ENCODE results near the gene LRSAM1.

Gene LRSAM1

DNA sequence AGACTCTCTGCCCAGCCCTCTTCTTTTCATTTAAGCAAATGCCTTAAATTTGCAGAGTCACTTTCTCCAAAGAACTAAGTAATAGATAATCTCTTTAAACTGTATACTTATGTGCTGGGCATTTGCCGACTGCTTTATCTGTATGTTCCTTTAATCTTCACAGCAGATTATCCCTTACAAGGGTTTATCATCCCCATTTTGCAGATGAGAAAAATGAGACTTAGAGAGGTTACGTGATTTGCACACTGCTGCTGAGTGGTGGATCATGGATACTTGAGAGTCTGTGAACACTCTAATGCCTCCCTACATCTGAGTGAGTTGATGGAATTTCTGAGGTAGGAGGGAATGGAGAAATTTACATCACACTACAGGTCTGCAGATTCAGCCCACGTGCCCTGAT lies 23.0 kb upstream of the LRSAM1 start:
- DNase-seq: no peak

GRCh38 chr9:127430415-127430814 lies 20.9 kb upstream of the LRSAM1 start:
- no peak for DNase-seq

- DNase-seq: no peak
These were observed 13.6 kb upstream of the LRSAM1 start for GRCh38 chr9:127437497-127438264.

GRCh38 chr9:127438394-127438793 lies 12.9 kb upstream of the LRSAM1 start:
- no peak for DNase-seq

GRCh38 chr9:127444283-127444920 lies 6.9 kb upstream of the LRSAM1 start:
- no peak for DNase-seq

DNA sequence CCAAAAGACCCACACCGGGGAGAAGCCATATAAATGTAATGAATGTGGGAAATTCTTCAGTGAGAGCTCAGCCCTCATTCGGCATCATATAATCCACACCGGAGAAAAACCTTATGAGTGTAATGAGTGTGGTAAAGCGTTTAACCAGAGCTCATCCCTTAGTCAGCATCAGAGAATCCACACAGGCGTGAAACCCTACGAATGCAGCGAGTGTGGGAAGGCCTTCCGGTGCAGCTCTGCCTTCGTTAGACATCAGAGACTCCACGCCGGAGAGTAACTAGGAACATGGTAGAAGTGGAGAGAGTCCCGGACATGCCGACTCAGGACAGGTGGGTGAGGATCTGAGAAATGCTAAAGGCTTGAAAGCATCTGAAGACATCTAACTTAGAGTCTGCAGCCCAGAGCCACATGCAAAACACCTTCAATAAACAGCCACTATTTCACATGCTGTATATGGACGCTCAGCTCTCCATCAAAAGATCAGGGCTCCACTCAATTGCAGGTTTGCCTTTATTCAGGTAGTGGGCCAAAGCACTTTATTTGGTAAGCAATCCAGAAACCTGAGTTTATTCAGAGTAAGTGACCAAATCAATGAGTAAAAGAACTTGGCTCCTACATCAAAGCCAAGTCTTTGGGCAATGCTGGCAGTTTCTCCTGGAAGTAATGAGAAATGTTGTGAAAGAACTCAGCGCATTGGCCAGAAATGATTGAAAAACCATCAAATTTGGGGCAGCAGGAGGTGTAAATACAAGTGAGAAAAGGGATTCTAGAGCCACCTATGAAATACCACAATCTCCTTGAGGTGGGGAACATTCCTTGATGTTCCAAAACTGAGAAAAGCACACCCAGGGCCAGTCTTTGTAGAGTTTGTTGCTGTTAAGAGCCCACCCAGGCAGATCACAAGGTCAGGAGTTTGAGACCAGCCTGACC lies 6.1 kb upstream of the LRSAM1 start:
- DNase-seq: no peak

- no peak for DNase-seq
These were observed 5.2 kb upstream of the LRSAM1 start for GRCh38 chr9:127445851-127446712.

DNA sequence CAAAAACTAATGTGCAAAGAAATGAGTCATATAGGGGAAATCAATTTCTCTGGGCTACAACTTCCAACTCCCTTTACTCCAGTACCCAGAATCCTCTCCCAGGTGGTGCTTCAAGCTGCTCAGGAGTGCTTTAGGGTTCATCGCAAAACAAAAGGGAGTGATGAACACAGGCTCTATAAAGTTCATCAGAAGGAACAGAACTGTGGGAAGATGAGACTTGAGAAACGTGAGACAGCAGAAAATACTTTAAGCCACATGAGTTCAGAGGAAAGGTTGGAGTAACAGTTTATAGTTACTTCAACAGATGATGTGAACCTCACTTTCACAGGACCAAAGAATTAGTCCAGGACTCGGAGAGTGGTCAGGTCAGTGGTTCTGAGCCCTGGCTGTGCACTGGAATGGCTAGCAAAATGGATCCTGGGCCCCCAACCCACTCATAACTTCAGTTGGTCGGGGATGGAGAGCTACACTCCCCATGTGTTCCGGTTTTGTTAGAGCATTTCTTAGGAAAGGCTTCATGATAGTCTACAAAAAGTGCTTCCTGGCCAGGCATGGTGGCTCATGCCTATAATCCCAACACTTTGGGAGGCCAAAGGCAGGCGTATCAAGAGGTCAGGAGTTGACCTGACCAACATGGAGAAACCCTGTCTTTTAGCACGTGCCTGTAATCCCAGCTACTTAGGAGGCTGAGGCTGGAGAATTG lies 4.4 kb upstream of the LRSAM1 start:
- no peak for DNase-seq

GRCh38 chr9:127447416-127448111 lies 3.7 kb upstream of the LRSAM1 start:
- no peak for DNase-seq

- no peak for DNase-seq
These were observed 3.1 kb upstream of the LRSAM1 start for GRCh38 chr9:127448112-127448805.

DNA sequence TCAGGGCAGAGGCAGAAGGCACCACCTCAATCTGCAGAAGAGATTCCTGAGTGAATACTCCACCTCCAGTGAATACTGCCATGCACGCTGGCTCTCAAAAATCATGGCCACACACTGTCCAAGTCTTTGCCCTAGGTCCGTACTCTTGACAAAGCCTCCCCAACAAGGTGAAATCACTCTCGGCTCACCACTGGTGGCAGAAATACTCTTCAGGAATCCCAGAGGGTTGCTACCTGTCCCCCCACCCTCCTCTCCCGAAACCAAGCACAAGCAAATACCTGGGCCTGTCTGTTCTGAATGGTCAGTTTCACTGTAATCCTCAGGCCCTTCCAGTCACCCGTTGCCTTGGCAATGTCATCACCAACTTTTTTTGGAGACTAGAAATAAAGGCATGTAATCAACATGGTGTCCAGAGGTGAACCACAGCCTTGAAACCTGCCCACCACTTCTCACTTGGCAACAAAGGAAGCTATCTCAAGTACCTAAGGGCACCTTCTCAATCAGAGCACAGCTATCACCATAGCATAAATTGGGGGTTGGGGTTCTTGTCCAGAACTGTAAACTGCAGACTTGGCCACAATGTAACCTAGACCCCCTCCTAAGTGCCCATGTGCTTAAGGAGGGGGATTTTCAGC lies 1.9 kb upstream of the LRSAM1 start:
- no peak for DNase-seq

DNA sequence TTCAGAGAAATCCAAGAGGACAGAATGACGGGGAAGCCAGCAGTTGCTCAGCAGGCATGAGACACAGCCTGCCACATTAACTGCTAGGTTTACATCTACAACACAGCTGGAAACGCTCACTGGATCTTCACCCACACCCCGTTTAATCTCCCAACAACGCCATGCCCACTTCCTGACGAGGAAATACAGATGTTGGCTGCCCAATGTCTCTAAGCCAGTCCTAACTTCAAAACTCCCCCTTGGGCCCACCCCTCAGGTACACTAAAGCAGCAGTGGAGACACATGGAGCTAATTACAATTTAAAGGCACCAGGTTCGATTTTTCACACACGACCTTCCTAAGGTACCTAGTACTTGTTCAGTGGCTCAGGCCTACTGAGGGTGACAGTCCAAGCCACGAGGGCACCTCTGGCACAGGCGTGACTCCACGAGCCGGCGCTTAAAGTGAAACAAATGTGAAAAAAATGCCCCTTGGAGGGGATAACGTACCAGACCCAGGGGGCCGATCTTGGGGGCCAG lies 1.0 kb upstream of the LRSAM1 start:
- DNase-seq: no peak

GRCh38 chr9:127451608-127451857 lies 223 bp downstream of the LRSAM1 start:
- DNase-seq: no peak

DNA sequence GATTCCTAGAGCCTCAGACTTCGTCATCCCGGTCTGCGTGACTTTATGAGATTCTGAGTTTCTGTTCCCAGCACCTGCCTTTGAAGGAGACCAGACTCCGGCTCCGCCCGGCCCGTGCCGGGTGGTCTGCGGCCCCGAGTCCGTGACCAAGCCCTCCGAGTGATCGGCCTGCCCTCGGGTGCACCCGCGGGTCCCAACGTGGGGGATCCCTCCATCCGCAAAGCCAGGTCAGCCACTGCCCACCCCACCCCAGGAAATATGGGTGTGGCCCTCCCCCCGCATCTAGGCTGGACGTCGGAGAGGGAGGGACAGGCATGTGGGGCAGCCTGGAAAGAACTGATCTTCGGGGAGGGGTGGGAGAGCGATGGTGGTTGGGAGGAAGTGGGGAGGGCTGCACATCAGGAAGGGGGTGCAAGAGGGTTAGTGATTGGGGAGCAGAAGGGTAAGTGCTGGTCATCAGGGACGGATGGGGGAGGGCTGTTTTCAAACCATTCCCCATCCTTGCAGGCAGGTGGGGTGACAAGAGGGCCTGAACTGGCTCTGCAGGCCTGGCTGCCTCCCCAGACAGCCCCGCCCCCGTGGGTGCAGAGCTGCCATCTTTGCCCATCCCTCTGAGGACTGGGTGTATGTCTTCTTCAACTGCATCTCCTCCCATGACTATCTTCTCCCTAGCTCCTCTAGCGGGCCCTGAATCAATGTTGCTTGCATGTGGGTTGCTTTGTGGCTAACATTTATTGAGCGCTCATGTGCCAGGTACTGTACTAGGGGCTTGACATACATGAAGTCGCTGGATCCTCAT lies 747 bp downstream of the LRSAM1 start:
- no peak for DNase-seq

GRCh38 chr9:127452691-127453090 lies 1.4 kb downstream of the LRSAM1 start:
- DNase-seq: no peak

DNA sequence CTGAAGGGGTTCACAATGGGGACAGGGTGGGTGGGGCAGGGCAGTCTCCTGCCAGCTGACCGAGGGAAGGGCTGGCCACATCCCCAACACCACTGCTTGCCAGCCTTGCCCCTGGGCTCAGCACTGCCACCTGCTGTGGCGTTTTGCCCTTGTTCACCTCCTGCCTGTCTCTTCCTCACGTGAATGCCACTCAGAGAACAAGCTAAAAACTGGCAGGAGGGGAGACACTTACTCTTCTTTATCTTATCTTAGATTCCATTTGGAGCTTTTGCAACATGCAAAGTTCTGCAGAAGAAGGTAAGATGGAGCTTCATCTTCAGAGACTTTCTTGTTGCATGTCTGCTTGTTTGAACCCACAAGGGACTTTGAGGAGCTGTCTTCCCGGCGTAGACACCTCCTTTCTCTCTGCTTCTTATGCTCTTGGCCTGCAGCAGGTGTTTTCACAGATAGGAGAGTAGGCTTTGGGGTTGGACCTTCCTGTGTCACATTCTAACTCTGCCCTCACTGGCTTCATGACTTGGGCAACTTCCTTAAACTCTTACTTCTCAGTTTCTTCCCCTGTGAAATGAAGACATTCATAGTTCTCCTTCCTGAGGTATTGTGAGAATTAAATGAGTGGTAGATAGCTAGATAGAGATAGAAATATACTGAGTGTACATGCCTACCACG lies 4.1 kb downstream of the LRSAM1 start:
- DNase-seq: no peak

- no peak for DNase-seq
These were observed 6.0 kb downstream of the LRSAM1 start for GRCh38 chr9:127457191-127457878.

DNA sequence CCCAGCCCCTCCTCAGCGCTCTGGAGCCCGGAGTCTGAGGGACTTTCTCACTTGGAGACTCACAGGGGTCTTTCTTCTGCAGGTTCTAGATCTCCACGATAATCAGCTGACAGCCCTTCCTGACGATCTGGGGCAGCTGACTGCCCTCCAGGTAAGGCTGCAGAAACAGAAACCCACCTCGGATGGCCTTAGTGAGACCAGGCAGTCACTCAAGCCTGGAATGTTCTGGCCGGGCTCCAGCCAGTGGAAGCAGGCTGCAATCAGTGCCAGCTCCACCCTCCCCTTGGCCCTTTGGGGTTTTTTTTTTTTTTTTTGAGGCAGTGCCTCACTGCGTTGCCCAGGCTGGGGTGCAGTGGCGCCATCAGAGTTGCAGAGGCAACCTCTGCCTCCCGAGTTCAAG lies 7.6 kb downstream of the LRSAM1 start:
- DNase-seq: no peak

Measured in DMS79 (cell line).